Measurements from ENCODE around the gene ALKAL2. TPM values are rescaled to one million over a fixed set of nuclear protein-coding genes. Genes with fewer than 3 reads are reported as not detected.

The ALKAL2 gene
- total RNA-seq, 1 experiment from 2014 or later = not detected

DNA sequence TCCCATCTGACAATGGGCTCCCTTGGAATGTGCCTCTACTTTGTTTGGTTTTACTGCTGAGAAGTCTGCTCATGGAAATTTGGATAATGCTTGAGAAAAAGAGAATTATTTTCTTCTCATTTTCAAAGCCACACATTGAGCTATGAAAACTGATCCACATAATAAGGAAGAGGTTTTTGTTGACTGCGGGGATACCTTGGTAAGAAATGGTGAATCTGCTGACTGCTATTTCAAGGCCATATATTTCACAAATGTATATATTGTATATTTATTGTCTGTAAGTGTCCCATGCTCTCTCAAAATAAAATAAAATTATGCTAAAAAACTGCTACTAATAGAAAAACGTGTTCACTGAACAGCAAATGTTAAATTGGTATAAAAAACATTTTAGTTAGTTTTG is 39.2 kb downstream of the ALKAL2 start:
- no peak for DNase-seq (ENCODE audit: low read depth)

DNA sequence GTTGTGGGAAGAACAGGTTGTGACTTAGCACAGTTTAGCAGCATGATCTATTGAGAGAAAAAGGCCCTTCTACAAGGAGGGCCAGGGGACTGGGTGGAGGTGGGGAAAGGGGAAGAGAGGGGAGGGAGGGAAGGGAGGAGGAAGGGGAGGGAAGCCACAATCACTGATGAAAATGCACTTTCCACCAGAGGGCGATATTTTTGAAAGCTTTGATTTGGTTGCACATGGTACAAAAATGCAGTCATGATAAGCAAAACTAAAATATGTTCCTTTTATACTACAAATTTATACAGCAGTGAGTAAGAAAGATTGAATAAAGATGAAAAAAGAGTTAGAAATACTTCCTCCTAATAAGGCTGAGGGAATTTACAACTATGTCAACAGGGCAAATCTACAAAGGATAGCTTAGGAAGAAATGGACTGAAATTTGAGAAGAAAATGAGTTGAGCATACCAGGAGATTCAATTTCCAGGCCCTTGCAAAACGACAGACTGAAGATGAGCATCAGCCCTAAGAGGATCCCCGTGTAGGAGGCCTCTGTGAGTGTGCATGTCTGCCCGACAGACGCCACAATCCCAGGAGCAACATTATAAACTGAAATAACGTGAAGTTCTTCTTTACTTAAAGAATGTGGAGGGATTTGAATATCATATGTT is 41.3 kb downstream of the ALKAL2 start:
- peak; percentile 65 for DNase-seq (ENCODE audit: low read depth)

DNA sequence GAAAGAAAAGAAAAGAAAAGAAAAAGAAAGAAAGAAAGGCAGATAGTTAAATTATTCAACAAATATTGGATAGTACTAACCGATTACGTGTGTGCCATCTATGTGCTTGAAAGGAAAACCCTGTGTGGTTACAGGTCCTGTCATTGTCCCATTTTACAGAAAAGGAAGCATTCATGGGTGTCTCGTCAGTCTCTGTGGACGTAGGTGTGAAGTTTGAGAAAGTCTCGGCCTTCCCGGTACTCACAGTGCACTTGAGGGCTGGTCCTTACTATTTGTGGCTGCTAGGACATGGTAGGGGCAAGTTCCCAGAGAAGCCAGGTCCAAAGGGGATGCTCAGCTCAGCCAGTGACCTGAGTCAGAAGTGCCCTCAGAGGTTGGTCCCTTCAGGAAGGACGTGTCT is 43.3 kb downstream of the ALKAL2 start:
- no peak for DNase-seq (ENCODE audit: low read depth)

DNA sequence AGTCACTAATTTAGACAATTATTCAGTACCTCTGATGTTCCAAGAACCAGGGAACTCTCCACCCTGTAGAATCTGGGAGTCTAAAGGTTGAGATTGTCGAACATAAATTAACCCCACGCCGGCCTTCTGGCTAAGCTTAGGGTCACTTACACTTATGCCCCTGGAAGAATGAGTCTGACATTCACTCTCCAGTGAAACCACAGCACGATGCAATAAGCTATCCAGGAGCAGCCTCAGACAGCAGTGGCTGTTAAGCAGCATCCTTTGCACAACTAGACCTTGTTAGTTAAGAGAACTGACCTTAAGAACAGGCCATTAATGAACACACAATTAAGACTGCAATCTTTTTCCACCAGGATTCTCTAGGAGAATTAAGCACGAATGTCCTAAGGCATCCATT is 49.0 kb downstream of the ALKAL2 start:
- DNase-seq (ENCODE audit: low read depth) = no peak

DNA sequence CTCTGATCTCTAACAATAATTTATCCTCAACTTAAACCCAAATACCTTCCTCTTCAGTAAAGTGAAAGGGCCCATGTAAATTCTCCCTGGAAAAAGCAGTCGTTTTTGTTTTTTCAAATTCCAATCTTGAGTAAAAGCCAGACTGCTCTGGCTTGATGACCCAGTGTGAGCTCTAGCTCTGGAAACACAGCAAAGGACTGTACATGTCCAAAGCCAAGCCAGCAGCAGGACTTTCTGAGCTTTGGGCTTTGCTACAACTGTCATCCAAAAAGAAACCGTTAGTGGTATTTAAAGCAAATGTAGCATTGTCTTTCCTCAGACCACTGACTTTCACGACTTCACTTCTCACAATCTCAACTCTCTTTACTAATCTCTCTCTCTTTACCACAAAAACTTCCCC is 49.5 kb downstream of the ALKAL2 start:
- DNase-seq (ENCODE audit: low read depth) = no peak

DNA sequence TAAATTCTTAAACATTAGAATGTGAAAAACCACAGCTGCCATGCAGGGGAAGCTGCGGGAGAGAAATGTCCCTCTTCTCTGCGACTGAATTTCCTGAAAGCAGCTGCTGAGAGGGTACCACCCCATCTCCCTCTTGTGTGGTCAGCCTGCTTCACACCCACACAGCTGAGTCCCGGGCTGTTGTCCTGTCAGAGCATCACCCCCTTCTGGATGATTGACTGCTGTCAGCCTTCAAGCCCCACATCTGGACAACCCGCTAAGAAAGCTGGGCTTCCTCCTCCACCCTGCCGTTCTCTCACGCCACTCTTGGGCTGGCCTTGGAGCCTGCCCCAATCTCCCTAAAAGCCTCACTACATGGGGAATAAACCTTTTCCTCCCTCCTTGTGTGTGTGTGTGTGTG is 50.0 kb downstream of the ALKAL2 start:
- DNase-seq (ENCODE audit: low read depth) = no peak

DNA sequence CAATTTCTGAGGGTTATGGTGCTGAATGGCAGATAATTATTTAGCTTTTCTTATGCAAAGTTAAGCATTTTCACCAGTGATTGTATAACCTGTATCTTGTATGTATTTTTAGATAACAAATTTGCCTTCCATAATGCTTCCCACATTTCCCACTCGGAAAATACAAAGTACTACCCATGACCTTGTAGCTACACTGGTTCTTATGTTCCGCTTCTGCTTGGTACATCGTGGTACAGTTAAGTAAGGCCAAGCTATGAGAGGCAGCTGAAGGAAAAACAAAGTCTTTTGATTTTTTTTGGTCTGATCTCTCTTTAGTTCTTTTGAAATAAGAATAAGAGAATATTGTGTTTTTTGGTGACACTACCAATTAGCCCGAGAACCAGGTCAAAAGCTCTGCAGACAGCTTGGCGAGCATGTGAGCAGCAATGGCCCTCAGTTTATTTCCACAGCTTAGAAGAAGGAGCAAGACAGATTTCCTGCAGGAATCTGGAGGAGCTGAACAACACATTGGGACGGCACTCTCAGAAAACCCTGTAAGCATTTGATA is 50.8 kb downstream of the ALKAL2 start:
- no peak for DNase-seq (ENCODE audit: low read depth)

DNA sequence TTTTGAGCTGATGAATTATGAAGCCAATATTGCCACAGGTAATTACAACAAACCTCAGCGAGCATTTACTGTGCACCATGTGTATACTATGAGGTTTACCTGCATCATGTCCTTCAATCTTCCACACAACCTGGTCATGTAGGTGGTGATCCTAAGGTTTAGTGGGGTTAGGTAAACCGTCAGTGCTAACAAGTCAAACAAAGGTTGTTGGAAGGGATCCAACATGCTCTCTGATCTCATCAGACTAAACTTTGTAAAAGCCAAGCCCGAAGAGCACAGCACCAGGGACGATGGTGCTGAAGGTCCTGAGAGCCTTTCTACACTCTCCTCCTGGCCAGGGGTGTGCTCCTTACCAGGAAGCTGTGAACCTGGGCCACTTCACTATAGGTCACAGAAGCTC is 53.5 kb downstream of the ALKAL2 start:
- no peak for DNase-seq (ENCODE audit: low read depth)

DNA sequence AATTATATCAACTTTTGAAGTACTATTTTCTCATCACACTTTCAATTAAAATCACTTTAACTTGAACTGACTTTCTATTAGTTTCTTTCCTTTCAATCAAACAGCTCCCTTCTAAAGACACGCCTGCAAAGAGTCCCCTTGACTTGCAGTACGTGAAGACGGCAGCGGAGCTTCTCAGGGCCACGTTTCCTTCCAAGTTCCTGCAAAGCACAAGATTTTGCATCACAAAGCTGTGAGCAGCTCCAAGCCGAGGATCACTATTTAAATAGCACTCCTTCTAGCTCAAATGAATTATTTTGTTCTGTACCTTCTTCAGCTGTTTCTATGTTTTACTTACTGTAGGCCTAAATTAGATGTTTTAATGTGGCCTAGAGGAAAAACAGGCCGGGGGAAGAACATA is 54.9 kb downstream of the ALKAL2 start:
- DNase-seq (ENCODE audit: low read depth) = no peak

DNA sequence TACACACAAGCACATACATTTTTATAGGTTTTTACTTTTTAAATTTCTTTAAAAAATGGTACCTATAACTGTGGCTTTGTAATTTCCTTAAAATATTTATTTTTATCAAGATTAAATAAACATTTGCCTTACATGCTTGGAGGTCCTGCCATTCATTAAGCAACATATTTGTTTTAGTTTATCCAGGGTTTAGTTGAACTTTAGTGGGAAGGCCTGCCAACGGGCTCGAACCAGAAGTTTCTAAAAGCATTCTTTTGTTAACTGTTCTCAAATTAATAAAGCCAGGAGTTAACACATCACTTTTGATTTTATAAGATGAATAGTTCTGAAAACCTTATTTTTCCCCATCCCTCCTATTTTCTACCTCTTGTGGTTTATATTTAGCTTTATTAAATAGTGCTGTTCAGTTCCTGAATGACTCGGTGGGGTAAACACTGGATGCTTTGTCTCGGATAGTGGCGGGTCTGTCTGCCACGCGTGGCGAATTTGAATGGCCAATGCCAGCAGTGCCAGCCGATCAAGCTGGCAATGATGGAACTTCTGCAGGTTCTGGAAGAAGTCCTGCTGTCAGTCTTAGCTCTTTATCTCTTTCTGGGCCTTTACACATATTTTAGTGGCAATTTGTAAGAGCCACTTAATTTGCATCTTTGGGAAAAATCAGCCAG is 56.2 kb downstream of the ALKAL2 start:
- DNase-seq (ENCODE audit: low read depth) = no peak

Other genes with a start within 250 kb of the ALKAL2 start
- 0.02 TPM in 1 of 2 replicates, not detected in the other for gene FAM110C, start 241.6 kb downstream of the ALKAL2 start, total RNA-seq (2014; rRNA removed; shearing (Covaris generic))
- gene SH3YL1, start 24.1 kb downstream of the ALKAL2 start, total RNA-seq (2014; rRNA removed; shearing (Covaris generic)) = 2.6 and 3.9 TPM in 2 replicates
- 114 and 122 TPM in 2 replicates for gene ACP1, start 23.1 kb downstream of the ALKAL2 start, total RNA-seq (2014; rRNA removed; shearing (Covaris generic))